ENCODE results near the gene USP12.
A peak's percentile ranks its signal among the peaks of the same experiment; 100 is the strongest.

The USP12 gene

DNA sequence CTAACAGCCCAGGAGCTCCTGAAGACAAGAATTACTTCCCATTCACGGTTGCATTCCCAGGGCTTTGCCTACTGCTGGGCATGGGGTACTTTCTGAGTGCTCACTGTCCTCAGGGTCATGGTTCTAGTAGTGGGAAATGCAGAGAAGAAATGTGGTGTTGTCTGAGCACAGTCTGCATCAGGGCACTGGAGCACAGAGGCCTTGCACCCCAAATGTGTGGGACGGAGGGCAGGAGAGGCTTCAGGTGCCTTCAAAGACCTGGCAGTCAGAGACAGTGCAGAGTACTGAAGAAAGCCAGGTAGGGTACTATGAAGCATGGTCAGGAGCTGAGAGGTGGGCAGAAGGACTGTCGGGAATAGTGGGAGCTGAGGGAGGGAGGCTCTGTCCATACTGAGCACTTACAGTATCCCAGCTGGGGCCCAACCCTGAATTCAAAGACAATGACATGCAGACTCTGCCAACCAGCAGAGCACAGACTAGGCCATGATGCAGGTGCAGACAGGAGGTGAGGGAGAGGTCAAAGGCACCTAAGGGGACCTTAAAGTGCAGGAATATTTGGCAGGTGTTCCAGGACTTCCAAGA, 144.4 kb downstream of the USP12 start:
- DNase-seq, result no peak

DNA sequence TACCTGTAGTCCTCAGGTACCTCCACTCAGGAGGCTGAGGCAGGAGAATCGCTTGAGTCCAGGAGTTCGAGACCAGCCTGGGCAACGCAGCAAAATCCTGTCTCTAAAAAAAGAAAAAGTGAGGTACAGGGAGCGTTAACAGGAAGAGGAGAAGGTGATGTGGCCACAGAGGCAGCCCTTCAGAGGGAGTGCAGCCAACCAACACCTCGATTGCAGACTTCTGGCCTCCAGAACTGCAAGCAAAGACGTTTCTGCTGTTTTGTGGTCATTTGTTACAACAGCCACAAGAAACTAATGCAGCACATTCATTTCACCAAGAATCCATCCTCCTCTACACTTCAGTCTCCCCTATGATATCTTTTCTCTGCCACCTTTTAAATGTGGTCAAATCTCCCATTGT, 145.2 kb downstream of the USP12 start:
- peak; percentile 28 to 54 for DNase-seq

- DNase-seq, result no peak
These were observed 146.7 kb downstream of the USP12 start for GRCh38 chr13:27024776-27025492.

GRCh38 chr13:27024074-27024461, 147.5 kb downstream of the USP12 start:
- no peak for DNase-seq

DNA sequence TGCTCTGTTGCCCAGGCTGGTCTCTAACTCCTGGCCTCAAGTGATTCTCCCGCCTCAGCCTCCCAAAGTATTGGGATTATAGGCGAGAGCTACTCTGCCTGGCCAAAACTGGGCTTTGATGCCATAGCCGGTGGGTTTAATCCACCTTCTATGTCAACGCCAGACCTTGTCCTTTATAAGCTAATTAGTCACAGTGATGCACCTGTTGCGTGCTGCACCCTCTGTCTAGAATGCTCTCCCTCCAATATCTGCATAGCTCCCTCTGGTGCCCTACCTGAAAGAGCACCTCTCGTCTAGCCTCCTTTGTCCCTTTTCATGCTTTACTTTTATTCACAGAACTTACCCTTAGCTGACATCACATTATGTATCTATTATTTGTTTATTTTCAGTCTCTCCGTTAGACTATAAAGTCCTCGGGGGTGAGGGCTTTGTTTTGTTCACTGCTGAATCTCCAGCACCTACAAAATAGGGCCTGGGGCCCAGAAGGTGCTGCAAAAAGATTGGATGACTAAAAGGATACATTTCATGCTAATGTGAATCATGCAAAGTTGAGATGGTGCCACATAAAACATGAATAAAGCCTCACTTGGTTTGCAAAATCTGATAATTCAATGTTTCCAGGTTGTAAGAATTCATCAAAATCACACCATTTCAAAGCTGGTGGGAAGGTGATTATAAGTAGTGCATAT, 148.1 kb downstream of the USP12 start:
- DNase-seq, result no peak

GRCh38 chr13:27022571-27023311, 148.9 kb downstream of the USP12 start:
- no peak for DNase-seq

- no peak for DNase-seq
These were observed 151.2 kb downstream of the USP12 start for GRCh38 chr13:27020415-27020814.

- DNase-seq, result no peak
These were observed 152.7 kb downstream of the USP12 start for GRCh38 chr13:27018882-27019281.

DNA sequence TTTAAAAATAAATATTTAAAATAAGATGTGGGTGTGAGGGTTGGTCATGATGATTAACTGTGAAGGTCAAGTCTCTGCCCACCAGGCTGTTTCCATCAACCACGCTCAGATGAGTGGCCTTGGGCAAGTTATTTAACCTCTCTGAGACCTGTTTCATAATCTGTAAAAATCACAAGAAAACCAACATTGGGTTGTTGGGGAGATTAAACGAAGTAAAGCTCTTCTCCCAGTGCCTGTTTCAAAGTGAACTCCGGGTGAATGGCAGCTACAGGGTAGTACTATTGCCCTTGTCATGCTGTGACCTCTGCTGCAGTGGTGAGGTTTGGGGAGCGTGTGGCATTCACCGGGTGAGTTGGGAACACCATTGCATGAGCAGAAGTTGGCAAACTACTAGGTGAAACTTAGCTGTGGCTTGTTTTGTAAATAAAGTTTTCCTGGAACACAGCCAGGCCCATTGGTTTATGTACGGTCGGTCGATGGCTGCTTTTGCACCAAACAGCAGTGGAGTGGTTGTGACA, 153.2 kb downstream of the USP12 start:
- DNase-seq, result no peak

- no peak for DNase-seq
These were observed 154.7 kb downstream of the USP12 start for GRCh38 chr13:27016875-27017274.

All from AML-193 (cell line).